ENCODE measurements around the gene STX16. TPM values are rescaled to one million over a fixed set of nuclear protein-coding genes. Genes with fewer than 3 reads are reported as not detected.

STX16 gene
- total RNA-seq, 4 donors from 2014 or later: 52.3 to 146 (median 77.0) TPM

DNA sequence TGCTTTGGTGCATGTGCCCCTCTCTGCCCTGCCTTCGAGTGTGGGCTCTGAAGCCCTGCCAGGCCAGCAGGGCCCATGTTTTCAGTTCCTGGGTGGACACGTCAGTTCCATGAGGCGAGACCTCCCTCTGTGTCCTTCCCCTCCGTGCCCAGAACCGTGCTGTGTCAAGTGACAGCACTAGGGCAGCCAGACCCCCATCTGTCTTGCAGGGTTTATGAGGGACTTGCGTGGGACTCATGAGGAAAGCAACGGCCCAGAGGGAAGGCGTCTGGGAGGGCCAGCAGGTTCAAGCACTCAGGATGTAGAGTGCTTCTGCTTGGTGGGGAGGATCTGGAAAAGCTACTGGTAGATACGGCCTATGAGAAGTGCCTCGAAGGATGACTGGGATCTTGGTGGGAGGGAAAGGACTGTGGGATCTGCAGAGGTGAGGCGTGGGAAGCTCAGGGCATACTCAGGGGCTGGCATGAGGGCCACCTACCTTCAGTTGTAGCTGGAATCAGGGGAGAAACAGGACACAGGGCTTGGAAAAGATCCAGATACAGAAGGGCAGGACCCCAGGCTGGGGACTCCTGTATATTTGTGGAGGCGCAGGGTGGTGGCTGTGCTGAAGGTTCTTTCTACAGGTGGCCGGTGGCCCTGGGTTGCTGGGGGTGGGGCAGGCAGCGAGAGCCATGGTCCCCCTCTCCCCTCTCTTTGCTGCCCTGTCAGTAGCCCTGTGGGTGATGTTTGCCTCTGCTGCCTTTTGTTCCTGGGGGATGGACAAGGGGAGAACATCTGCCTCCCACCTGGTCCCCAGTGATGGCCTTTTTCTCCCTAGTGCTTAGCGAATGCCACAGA is 47.0 kb downstream of the STX16 start:
- Histone ChIP-seq H3K36me3 (peaks cover 0 to 11% (median 0%) of the 10 kb centered on the region in 4 donors), H3K4me1 (peaks cover 9 to 16% (median 14%) of the 10 kb centered on the region in 4 donors), H3K27ac (no peak overlapping the region), H3K4me3 (no peak overlapping the region), H3K9me3 (no peaks in the 10 kb centered on the region), H3K27me3 (no peaks in the 10 kb centered on the region)
- intact Hi-C loops (cut with DNase I; ENCODE audit: low total_unique reads): no loop called here
- 80 to 92% methylated on average over 1 to 15 of the region's 15 CpGs for WGBS, 2 donors (ENCODE audit: low coverage in 1 of 2)
- TF ChIP-seq EP300 (IDR thresholded peaks at IDR 0.05; ENCODE audit: low read depth) (no peak), POLR2AphosphoS5 (IDR thresholded peaks at IDR 0.05) (no peak), POLR2A (IDR thresholded peaks at IDR 0.05) (no peak)
- TF ChIP-seq, protein P1, sequence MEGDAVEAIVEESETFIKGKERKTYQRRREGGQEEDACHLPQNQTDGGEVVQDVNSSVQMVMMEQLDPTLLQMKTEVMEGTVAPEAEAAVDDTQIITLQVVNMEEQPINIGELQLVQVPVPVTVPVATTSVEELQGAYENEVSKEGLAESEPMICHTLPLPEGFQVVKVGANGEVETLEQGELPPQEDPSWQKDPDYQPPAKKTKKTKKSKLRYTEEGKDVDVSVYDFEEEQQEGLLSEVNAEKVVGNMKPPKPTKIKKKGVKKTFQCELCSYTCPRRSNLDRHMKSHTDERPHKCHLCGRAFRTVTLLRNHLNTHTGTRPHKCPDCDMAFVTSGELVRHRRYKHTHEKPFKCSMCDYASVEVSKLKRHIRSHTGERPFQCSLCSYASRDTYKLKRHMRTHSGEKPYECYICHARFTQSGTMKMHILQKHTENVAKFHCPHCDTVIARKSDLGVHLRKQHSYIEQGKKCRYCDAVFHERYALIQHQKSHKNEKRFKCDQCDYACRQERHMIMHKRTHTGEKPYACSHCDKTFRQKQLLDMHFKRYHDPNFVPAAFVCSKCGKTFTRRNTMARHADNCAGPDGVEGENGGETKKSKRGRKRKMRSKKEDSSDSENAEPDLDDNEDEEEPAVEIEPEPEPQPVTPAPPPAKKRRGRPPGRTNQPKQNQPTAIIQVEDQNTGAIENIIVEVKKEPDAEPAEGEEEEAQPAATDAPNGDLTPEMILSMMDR (IDR thresholded peaks at IDR 0.05): no peak
- peak; percentile 2 for DNase-seq
- in situ Hi-C loops (cut with MboI; ENCODE audit: low pct_ligation_motif_present in 1 of 4, low pct_unique_long_range_greater_than_20kb in 1 of 4, low sequenced_read_pairs in 3 of 4): no loop called here

DNA sequence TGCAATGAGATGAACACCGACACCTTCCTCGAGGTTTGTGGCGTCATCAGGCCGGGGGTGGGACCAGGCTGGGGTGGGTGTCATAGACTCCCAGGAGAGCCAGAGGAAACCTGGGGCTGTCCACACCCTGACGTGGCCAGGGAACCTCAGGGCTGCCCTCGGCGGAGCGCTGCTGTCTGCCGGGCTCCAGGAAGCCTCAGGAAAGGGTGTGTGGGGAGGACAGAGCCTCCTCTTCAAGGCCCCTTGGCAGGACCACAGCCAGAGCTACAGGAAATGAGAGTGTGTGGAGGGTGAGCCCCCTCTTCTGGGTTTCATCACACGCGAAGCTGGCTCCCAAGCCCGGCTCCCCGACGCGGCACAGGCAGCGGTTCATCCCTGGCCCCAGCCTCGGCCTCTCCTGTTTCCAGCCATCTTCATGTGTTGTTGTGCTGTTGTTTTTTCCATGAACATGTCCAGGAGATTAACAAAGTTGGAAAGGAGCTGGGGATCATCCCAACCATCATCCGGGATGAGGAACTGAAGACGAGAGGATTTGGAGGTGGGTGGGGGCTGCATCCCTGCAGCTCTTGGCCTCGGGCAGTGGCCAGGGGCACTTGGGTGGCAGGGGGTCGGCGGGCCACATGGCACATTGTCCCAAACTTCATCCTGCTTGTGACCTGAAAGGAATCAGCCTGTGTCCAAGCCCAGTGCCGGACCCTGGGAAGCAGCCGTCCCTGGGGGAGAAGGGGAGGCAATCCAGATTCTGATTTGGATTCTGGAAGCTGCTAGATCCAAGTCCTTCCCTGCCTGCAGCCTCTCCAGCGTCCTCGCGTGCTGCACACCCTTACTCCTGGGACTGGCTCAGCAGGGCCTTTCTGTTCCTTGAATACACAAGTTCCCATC is 47.9 kb downstream of the STX16 start:
- intact Hi-C loops (cut with DNase I; ENCODE audit: low total_unique reads): no loop called here
- peak; percentile 6 for DNase-seq
- TF ChIP-seq EP300 (IDR thresholded peaks at IDR 0.05; ENCODE audit: low read depth) (no peak), POLR2A (IDR thresholded peaks at IDR 0.05) (no peak), POLR2AphosphoS5 (IDR thresholded peaks at IDR 0.05) (no peak)
- TF ChIP-seq, protein P1 (IDR thresholded peaks at IDR 0.05): no peak

DNA sequence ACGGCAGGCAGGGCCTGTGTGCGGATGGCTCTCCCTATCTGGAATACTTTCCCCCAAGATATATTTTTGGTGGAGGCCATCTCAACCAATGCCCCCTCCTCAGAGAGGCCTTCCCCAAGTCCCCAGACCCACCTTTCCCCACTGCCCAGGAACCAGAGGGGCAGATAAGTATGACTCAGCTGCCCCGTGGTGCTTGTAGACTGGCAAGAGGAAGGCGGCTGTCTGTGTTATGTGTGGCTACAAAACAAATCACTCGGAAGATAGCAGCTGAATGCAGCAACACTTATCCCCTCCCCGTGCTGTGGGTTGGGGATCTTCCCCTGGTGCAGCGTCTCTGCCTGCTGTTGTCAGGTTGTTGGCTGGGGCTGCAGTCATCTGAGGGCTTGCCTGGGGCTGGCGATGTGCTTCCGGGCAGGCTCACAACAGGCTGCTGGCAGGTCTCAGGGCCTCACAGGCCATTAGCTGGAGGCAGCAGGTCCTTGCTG is 48.6 kb downstream of the STX16 start:
- peak overlapping the region in 1 of 4 donors; percentile 3 for H3K27ac ChIP-seq
- H3K27me3 ChIP-seq: no peaks in the 10 kb centered on the region
- H3K9me3 ChIP-seq: no peaks in the 10 kb centered on the region
- peaks cover 0 to 22% (median 4%) of the 10 kb centered on the region in 4 donors for H3K36me3 ChIP-seq
- no peak overlapping the region for H3K4me3 ChIP-seq
- intact Hi-C loops (cut with DNase I; ENCODE audit: low total_unique reads): no loop called here
- peaks cover 0 to under 1% (median 0%) of the 10 kb centered on the region in 4 donors for H3K4me1 ChIP-seq
- in situ Hi-C loops (cut with MboI; ENCODE audit: low pct_ligation_motif_present in 1 of 4, low pct_unique_long_range_greater_than_20kb in 1 of 4, low sequenced_read_pairs in 3 of 4): no loop called here
- 87% methylated on average over 9 of the region's 9 CpGs; no CpG with 5 or more reads in 1 of the 2 donors for WGBS, 2 donors (ENCODE audit: low coverage in 1 of 2)
- DNase-seq: peak; percentile 5
- TF ChIP-seq, protein P1 (IDR thresholded peaks at IDR 0.05): no peak
- TF ChIP-seq POLR2AphosphoS5 (IDR thresholded peaks at IDR 0.05): no peak
- no peak for TF ChIP-seq POLR2A (IDR thresholded peaks at IDR 0.05)
- no peak for TF ChIP-seq EP300 (IDR thresholded peaks at IDR 0.05; ENCODE audit: low read depth)

More for the DNA sequence above, 47.9 kb downstream of the STX16 start:
- Histone ChIP-seq H3K4me3 (no peak overlapping the region), H3K27ac (peak overlapping the region in 1 of 4 donors; percentile 3), H3K9me3 (no peaks in the 10 kb centered on the region), H3K4me1 (peaks cover 0 to 7% (median 6%) of the 10 kb centered on the region in 4 donors), H3K36me3 (peaks cover 0 to 20% (median 2%) of the 10 kb centered on the region in 4 donors), H3K27me3 (no peaks in the 10 kb centered on the region)
- WGBS, 2 donors (ENCODE audit: low coverage in 1 of 2): 84% methylated on average over 27 of the region's 27 CpGs; no CpG with 5 or more reads in 1 of the 2 donors
- in situ Hi-C loops (cut with MboI; ENCODE audit: low pct_ligation_motif_present in 1 of 4, low pct_unique_long_range_greater_than_20kb in 1 of 4, low sequenced_read_pairs in 3 of 4): no loop called here
